Transverse colon (tissue), 4 donors: ENCODE results near the gene TP53BP1. TPM values are rescaled to one million over a fixed set of nuclear protein-coding genes. Genes with fewer than 3 reads are reported as not detected.
A peak's percentile ranks its signal among the peaks of the same experiment; 100 is the strongest.

Source experiments
- DNase-seq: peaks from one replicate; pipeline ENCODE4 v3.0.0-alpha.2; 2019
- H3K27ac ChIP-seq, 4 donors: fragments of 200-600 bp; sonication (generic); 2 replicates each; pipeline ENCODE4 v1.5.1; 2016 to 2018; ENCODE audit warnings: inconsistent platforms in 4 of 4
- H3K27me3 ChIP-seq: fragments of 200-600 bp; sonication (generic); 2 replicates; pipeline ENCODE4 v1.5.1; 2017; ENCODE audit warnings: inconsistent platforms
- H3K36me3 ChIP-seq, 4 donors: fragments of 200-600 bp; sonication (generic); 2 replicates each; pipeline ENCODE4 v1.5.1; 2017 to 2019; ENCODE audit warnings: inconsistent platforms in 4 of 4
- H3K4me1 ChIP-seq, 4 donors: fragments of 200-600 bp; sonication (generic); 2 replicates each; pipeline ENCODE4 v1.5.1; 2017 to 2020; ENCODE audit warnings: inconsistent platforms in 4 of 4
- H3K4me3 ChIP-seq, 4 donors: fragments of 200-600 bp; sonication (generic); 1 replicate in 1 of 4; 2 replicates in 3 of 4; pipeline versions ENCODE4 v1.5.1 to v1.6.1; 2017 to 2019; ENCODE audit warnings: inconsistent platforms in 4 of 4
- H3K9me3 ChIP-seq, 2 donors: fragments of 200-600 bp; sonication (generic); 2 replicates each; pipeline ENCODE4 v1.5.1; 2017 to 2019; ENCODE audit warnings: inconsistent platforms in 2 of 2
- EP300 ChIP-seq: sonication (generic); formaldehyde crosslinking; IDR thresholded peaks from one replicate; pipeline ENCODE4 v1.6.1; 2017; ENCODE audit warnings: antibody characterized with exemption, low read depth
- POLR2A ChIP-seq: fragments of 450-650 bp; IDR thresholded peaks from one replicate; pipeline ENCODE4 v1.6.1; 2016; ENCODE audit warnings: antibody characterized with exemption, mild to moderate bottlenecking, moderate library complexity
- POLR2AphosphoS5 ChIP-seq, 3 donors: sonication (generic); formaldehyde crosslinking; IDR thresholded peaks; one replicate each; pipeline ENCODE4 v1.6.1; 2016; ENCODE audit warnings: antibody characterized with exemption in 3 of 3
- WGBS, 2 donors: methylation state at CpG; one replicate each; pipeline ENCODE4 v1.1.5; 2018; ENCODE audit warnings: low coverage in 1 of 2; 5-methylcytosine and 5-hydroxymethylcytosine counted together
- in situ Hi-C, 4 donors: fragments of 200-750 bp; cut with MboI; loops; one replicate each; pipeline versions ENCODE4 v1.15.0 to v1.15.1; 2017; ENCODE audit warnings: low sequenced_read_pairs in 3 of 4, low pct_ligation_motif_present in 1 of 4, low pct_unique_long_range_greater_than_20kb in 1 of 4
- intact Hi-C: fragments of 100-400 bp; cut with DNase I; formaldehyde crosslinking; loops from one replicate; pipeline ENCODE4 v1.15.1; 2023; ENCODE audit warnings: low total_unique reads
- total RNA-seq, 4 donors: library from RNA; depleted of rRNA; stranded (reverse); fragments of >200 nt; gene quantifications; one replicate each; pipeline ENCODE4 v1.1.0, GENCODE V29; 2016
- TF ChIP-seq, protein P1 (sequence below), 5 experiments: fragments of 200-600 bp in 3 of 5; fragments of 450-650 bp in 2 of 5; sonication (generic) in 3 of 5; IDR thresholded peaks; 1 replicate in 2 of 5; 2 replicates in 3 of 5; pipeline ENCODE4 v1.5.1; 2016 to 2017; ENCODE audit warnings: antibody characterized with exemption in 5 of 5, inconsistent platforms in 3 of 5, mild to moderate bottlenecking in 2 of 5, moderate library complexity in 1 of 5

The TP53BP1 gene
- total RNA-seq, 4 donors from 2014 or later = 25.1 to 40.8 (median 33.7) TPM

DNA sequence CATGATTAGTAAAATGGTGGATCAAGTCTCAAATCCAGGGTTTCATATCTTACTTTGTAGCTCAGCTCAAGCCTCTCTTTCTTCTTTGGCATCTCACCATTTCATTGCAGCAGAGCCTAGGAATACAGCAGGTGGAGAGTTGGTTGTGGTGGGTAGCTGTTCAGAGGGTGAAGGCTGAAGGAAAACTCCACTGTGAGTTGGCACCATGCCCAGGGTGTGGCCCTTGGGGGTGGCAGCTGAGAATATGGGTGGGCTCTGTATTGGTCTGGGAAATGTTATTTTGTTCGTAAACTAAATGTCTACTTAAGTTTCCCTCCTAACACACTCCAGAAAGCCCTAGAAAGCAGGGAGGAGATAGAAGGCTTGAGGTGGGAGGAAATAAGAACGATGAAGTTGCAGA lies 22.8 kb upstream of the TP53BP1 start:
- Histone ChIP-seq H3K4me1 (peaks cover 10 to 49% (median 20%) of the 10 kb centered on the region in 4 donors), H3K27ac (peak overlapping the region; percentile 74 to 88 (median 81)), H3K27me3 (peaks cover 8% of the 10 kb centered on the region), H3K4me3 (no peak overlapping the region), H3K9me3 (no peaks in the 10 kb centered on the region), H3K36me3 (no peaks in the 10 kb centered on the region)
- intact Hi-C loops = no loop called here
- 47% methylated on average over 2 of the region's 2 CpGs; no CpG with 5 or more reads in 1 of the 2 donors for WGBS, 2 donors
- TF ChIP-seq POLR2AphosphoS5 (IDR thresholded peaks at IDR 0.05) (no peak), EP300 (no peak), POLR2A (no peak)
- TF ChIP-seq, protein P1, sequence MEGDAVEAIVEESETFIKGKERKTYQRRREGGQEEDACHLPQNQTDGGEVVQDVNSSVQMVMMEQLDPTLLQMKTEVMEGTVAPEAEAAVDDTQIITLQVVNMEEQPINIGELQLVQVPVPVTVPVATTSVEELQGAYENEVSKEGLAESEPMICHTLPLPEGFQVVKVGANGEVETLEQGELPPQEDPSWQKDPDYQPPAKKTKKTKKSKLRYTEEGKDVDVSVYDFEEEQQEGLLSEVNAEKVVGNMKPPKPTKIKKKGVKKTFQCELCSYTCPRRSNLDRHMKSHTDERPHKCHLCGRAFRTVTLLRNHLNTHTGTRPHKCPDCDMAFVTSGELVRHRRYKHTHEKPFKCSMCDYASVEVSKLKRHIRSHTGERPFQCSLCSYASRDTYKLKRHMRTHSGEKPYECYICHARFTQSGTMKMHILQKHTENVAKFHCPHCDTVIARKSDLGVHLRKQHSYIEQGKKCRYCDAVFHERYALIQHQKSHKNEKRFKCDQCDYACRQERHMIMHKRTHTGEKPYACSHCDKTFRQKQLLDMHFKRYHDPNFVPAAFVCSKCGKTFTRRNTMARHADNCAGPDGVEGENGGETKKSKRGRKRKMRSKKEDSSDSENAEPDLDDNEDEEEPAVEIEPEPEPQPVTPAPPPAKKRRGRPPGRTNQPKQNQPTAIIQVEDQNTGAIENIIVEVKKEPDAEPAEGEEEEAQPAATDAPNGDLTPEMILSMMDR (IDR thresholded peaks at IDR 0.05) = no peak
- in situ Hi-C loops = no loop called here
- no peak for DNase-seq

DNA sequence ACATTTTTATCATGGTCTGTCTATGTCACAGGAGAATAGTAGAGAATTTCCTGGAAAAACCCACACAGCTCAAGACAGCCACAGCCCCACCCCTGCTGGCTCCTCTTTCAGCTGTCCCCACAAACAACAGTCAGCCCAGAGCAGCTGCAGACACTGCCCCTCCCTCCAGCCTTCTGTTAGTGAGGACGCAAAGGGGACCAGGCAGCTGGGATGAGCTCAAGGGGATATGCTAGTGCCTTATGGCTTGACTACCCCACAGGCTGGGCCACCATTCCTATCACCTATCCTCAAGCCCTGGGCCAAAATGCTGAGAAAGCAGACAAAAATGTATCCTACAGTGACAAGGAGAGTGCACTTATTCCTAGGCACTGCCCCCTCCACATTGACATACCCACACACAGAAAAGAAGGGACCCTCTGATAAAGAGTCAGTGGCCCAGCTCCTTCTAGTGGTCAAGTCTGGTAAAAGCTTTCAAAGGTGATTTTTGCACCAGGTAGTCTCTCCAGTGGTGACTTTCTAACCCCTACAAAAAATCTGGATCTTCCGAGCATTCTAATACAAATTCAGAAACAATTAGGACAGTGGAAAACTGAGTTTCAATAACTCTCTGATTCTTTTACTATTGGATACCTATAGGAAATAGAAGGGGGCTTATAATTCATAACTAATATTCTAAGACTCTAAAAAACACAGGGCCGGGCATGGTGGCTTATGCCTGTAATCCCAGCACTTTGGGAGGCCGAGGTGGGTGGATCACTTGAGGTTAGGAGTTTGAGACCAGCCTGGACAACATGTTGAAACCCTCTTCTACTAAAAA lies 21.5 kb upstream of the TP53BP1 start:
- peak overlapping the region in 3 of 4 donors; percentile 9 to 87 (median 34) for H3K27ac ChIP-seq
- peaks cover 8% of the 10 kb centered on the region for H3K27me3 ChIP-seq
- in situ Hi-C loops (no loop called here), intact Hi-C loops (no loop called here)
- TF ChIP-seq POLR2A = no peak
- no peak for TF ChIP-seq POLR2AphosphoS5 (IDR thresholded peaks at IDR 0.05)
- TF ChIP-seq, protein P1 (IDR thresholded peaks at IDR 0.05) = peak; percentile 49 to 62 (median 55)
- no peak for TF ChIP-seq EP300
- no peak overlapping the region for H3K4me3 ChIP-seq
- WGBS, 2 donors = 0 to 63% methylated on average over 1 to 4 of the region's 4 CpGs
- H3K4me1 ChIP-seq = peaks cover 10 to 58% (median 24%) of the 10 kb centered on the region in 4 donors
- H3K36me3 ChIP-seq = no peaks in the 10 kb centered on the region
- peak; percentile 22 for DNase-seq
- H3K9me3 ChIP-seq = no peaks in the 10 kb centered on the region

GRCh38 chr15:43513550-43513949 lies 20.6 kb upstream of the TP53BP1 start:
- intact Hi-C loops (no loop called here), in situ Hi-C loops (no loop called here)
- peak overlapping the region in 3 of 4 donors; percentile 9 to 48 (median 28) for H3K27ac ChIP-seq

More at GRCh38 chr15:43513550-43513949, 20.6 kb upstream of the TP53BP1 start:
- H3K9me3 ChIP-seq = no peaks in the 10 kb centered on the region
- TF ChIP-seq, protein P1 (IDR thresholded peaks at IDR 0.05) = no peak
- TF ChIP-seq POLR2AphosphoS5 (IDR thresholded peaks at IDR 0.05) = no peak
- no peak for TF ChIP-seq EP300
- TF ChIP-seq POLR2A = no peak
- no peaks in the 10 kb centered on the region for H3K36me3 ChIP-seq
- peaks cover 10 to 58% (median 25%) of the 10 kb centered on the region in 4 donors for H3K4me1 ChIP-seq
- peaks cover 8% of the 10 kb centered on the region for H3K27me3 ChIP-seq
- H3K4me3 ChIP-seq = no peak overlapping the region
- WGBS, 2 donors = 60 to 63% methylated on average over 1 of the region's 1 CpG
- DNase-seq = no peak
